NCI-H1930 (cell line): ENCODE data around the gene BIRC6.
"Not testable (repeated sequence)": the region's sequence is repeated elsewhere in the genome, so short reads cannot be mapped to it uniquely, and the experiment has no call there.

Source experiments
- DNase-seq, 2 experiments: peaks; one replicate each; lab custom pipeline; 2025; lab: John Stamatoyannopoulos, UW

BIRC6 gene

DNA sequence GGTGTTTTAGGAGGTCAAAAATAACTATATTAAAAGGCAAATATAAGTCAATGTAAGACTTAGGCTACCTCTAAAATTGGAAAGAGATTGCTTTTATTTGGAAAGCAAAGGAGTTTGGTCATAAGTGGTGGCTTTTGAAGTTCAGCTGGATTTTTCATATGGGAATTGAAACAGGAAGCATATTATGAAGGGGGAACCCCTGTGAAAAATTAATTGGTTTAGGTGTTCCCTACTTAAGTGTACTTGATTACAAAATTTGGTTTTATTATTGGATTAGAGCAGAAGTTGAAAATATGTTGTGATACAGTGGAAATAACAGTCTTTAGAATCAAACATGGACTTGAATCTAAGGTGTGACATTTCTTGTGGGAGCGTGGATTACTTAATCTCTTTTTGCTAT, 149.6 kb downstream of the BIRC6 start:
- no peak for DNase-seq

DNA sequence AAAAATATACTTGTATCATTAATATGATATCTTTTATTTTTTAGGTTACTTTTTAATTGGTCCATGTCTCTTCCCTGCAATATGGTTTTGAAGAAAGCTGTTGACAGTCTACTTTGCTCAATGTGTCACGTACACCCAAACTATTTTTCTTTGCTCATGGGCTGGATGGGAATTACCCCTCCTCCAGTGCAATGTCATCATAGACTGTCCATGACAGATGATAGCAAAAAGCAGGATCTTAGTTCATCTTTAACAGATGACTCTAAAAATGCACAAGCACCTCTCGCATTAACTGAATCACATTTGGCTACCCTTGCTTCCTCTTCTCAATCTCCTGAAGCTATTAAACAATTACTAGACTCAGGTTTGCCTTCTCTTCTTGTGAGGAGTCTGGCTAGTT, 158.1 kb downstream of the BIRC6 start:
- DNase-seq = no peak

DNA sequence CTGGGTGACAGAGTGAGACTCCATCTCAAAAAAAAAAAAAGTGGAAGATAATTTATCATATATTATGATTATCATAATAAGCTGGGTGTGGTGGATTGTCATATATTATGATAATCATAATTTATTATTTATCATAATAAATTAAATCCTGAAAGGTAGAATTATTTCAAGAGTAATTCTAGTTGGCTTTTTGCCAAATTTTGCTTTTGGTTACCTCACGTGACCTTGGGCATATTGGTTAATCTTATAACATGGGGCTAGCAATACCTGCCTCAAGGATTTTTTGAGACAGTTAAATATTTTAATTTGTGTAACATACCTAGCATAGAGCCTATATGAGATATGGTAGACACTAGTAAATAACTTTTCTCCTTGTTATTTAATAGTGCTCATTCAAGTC, 159.7 kb downstream of the BIRC6 start:
- DNase-seq = no peak

DNA sequence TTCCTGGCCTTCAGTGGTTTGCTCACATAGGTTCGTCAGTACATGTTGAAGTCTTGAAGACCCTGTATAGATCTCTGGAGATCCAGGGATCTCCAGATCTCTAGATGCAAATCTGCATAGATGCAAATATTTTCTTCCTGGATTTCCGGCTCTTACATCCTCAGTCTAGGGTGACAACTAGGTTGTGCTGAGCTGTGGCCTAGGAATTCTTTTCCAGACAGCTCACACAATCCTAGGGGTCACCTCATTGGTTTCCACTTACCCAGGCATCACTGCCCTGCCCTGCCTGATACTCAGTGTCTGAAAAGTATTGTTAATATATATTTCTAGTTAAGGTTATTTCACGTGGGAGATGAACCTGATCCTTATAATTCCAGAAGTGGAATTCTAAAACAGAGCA, 165.9 kb downstream of the BIRC6 start:
- no peak for DNase-seq

DNA sequence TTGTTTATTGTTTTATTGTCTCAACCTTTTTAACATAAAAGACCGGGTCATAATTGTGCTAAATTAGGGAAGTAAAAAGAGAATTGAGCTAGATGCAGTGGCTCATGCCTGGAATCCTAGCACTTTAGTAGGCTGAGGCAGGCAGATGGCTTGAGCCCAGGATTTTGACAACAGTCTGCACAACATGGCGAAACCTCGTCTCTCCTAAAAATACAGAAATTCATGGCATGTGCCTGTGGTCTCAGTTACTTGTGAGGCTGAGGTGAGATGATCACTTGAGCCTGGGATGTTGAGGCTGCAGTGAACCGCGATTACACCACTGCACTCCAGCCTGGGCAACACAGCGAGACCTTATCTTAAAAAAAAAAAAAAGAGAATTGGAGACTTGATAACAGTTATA, 166.9 kb downstream of the BIRC6 start:
- DNase-seq = no peak

DNA sequence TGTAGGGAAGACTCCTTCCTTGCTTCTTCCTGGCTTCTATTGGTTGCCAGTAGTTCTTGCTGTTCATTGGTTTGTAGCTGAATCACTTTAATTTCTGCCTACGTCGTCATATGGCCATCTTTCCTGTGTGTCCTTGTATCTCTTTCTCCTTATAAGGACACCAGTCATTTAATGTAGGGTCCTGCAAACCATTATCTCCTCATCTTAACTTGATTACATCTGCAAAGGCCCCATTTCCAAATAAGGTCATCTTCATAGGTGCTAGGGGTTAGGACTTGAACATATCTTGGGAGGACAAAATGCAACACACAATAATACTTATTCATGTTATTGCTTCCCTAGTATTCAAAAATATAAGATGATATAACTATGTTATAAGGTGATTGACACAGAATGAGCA, 175.5 kb downstream of the BIRC6 start:
- no peak for DNase-seq

DNA sequence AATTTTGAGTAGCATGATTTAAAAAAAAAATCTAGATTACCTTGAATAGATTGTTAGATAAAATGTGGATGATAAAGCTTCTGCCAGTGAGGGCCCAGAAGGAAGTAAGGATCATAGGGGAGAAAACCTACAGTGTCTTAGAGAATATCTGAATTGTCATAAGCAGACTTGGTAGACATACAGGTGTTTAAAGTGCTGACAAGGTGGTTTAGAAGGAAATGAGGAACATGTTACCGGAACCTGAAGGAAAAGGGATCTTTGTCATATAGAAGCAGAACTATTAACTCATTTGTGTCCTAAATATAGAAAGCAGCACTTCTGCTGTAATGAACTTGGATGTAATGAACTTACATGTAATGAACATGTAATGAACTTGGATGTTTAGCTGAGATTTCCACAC, 176.1 kb downstream of the BIRC6 start:
- DNase-seq = no peak

DNA sequence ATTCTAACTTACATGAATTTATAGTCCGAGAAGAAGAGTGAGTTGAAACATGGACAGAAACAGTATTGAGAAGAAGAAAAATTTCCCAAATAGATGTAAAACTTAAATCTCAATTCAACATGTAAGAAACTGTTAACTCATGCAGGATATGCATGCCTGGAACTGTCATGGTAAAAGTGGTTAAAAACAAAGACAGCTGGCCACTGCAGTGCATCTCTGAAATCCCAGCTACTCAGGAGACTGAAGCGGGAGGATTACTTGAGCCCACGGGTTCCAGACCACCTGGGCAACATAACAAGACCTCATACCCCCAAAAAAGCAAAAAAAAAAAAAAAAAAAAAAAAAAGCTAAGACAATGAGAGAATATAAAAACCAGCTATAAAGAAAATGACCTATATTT, 178.0 kb downstream of the BIRC6 start:
- no peak for DNase-seq

DNA sequence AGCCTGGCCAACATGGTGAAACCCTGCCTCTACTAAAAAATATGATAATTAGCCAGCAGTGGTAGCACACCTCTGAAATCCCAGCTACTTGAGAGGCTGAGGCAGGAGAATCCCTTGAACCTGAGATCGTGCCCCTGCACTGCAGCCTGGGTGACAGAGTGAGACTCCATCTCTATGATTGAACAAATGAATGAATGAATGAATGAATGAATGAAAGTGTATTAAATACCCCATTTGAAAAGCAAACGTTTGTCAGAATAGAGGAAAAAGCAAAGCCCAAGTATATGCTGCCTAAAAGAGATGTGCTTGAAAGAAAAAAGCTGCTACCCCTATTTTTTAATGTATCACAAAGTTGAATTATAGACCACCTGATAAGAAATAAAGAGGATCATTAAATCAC, 181.9 kb downstream of the BIRC6 start:
- DNase-seq = no peak

DNA sequence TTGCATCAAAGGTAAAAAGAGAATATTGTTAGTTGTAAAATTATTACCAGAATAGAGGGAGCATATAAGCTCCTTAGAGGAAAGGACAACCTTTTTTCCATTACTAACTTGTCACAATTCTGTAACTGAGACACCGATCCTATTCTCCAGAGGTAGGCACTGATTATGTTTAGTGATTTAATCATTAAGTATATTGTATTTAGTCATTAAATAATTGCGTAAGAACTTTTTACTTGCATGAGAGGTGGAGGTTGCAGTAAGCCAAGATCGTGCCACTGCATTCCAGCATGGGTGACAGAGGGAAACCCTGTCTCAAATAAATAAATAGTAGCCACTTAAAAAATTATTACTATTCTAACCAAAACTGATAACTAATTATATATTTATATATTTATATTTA, 195.7 kb downstream of the BIRC6 start:
- DNase-seq = not testable (repeated sequence)

DNA sequence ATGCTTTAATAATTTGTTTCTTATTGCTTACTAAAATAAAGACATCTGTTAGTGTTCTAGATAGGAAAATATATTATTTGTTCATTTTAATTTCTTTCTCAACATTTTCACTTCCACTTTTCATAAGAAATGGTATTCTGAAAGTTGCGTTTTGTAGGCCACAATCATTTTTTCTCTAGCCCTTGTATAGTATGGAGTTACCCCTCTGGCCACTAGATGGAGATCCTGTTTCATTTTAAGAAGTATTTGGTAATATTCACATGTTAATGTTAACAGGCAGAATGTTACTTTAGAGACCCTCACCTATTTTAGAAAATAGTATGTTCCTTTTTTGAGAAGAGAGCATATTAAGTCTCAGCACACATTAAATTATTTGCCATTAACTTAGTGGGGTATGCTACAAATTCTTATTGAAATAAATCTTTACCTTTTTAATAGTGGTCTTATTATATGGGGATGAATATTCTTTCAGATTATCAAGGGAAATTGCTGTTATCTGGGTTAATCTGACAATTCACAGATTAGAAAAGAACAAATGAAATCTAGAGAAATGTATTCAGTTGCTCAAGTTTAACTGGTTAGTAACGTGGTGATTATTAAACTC, 197.1 kb downstream of the BIRC6 start:
- DNase-seq = peak; percentile 1 to 18

DNA sequence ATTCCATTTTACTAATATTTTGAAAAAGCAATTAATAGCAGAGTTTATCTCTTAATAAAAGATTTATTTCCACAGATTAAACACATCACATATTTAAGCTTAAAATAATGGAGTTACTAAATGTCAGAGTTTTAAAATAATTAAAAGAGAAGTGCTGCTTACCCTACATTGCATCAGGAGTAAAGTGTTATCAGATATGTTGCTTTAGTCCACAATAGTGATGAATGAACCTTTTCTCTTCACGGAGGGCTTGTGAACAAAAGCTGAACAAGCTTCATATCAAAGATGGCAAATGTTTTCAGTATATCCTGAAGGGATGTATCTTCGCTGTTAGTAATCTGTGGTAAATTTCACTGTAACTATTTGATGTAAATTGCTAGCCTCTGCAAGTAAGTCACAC, 201.7 kb downstream of the BIRC6 start:
- DNase-seq = peak in 1 of 2 experiments; percentile 66

DNA sequence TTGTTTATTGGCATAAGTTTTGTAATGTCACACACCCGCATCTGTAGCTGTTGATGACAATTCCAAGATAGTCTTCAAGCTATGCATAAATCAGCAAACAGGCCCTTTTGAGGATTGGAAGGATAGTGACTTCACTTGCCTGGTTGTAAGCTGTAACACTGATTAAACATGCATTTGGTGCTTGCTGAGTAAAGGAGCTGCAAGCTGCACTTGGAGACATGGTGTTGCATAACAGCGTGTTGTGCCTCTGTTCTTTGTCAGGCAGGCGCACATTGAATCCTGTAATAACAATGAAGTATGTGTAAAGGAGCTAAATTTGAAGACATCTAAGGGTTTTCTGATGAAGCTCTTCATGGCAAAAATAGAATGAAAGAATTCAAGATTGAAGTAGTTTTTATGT, 202.3 kb downstream of the BIRC6 start:
- peak in 1 of 2 experiments; percentile 23 for DNase-seq

DNA sequence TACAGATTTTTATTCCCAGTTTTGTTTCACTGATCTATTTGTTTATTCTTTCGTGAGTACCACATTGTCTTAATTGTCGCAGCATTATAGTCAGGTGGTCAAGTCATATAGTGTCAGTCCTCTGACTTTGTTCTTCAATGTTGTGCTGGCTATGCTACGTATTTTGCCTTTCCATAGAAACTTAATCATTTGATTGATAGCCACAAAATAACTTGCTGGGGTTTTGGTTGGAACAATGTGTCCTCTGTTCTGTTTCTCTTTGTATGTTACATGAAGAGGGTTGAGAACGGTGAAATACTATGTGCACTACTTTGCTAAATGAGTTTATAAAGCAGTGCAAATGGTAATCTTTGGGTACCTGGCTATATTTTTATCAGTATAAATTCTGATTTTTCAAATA, 206.1 kb downstream of the BIRC6 start:
- no peak for DNase-seq

DNA sequence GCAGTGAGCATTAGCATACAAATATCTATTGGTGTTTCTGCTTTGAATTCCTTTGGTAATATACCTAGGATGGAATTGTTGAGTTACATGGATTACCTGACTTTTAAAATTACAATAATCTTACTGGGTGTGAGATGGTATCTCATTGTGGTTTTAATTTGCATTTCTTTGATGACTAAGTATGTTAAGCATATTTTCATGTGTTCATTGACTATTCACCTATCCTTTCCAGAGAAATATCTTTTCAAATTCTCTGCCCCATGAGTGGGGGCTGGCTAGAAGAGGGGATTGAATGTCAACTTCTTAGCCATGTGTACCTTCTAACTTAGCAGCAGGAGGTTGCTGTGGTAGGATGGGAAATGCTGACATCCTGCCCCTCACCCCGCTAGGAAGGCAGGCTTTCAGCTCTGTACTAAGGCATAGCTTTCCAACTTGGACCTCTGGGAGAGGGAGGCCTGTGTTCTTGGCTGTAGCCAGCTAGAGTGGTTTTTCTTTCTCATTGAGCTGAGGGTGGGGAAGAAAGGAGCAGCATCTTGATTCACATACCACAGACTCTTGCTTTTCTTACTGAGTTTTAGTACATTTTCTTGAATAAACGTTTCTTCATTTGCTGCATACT, 207.7 kb downstream of the BIRC6 start:
- no peak for DNase-seq

DNA sequence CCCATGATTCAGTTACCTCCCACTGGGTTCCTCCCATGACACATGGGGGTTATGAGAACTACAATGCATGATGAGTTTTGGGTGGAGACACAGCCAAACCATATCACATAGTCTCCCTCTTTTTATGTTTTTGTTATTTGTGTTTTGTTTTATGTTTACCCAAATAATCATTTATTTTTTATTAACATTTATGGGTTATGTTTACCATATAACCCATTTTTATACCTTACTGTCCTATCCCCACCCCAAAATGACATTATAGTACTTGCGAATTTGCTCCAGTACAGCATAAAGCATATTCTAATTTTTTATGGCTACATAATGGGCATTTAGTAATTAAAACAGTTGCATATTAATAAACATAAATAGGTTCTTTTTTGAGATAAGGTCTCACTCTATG, 209.1 kb downstream of the BIRC6 start:
- DNase-seq = no peak

DNA sequence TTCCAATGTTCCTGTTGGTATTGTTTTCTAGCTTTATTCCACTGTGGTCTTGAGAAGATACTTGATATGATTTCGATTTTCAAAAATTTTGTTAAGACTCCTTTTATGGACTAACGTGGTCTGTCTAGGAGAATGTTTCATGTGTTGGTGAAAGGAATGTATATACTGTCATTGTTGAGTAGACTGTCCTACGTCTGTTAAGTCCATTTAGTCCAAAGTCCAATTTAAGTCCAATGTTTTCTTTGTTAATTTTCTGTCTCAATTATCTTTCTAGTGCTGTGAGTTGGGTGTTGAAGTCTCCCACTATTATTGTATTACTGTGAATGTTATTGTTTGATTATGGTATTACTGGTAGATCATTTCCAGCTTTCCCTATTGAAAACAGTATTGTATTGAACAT, 215.2 kb downstream of the BIRC6 start:
- no peak for DNase-seq

DNA sequence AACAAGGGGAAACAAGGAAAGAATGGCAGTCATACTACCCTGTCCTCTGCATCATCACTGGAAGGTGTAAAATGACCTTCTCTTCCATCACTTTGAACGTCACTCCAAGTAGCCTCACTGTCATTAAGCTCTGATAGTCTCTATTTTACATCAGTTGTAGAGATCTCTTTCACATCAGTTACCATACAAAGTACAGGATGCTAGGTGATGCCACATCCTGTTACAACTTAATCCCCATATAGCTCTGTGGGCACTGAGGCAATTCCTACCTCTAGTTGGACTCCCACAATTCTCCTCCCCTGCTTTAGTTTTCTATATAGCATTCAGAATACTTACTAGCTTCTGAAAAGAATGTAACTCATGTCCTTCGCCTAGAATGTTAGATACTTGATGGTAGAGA, 215.9 kb downstream of the BIRC6 start:
- no peak for DNase-seq

DNA sequence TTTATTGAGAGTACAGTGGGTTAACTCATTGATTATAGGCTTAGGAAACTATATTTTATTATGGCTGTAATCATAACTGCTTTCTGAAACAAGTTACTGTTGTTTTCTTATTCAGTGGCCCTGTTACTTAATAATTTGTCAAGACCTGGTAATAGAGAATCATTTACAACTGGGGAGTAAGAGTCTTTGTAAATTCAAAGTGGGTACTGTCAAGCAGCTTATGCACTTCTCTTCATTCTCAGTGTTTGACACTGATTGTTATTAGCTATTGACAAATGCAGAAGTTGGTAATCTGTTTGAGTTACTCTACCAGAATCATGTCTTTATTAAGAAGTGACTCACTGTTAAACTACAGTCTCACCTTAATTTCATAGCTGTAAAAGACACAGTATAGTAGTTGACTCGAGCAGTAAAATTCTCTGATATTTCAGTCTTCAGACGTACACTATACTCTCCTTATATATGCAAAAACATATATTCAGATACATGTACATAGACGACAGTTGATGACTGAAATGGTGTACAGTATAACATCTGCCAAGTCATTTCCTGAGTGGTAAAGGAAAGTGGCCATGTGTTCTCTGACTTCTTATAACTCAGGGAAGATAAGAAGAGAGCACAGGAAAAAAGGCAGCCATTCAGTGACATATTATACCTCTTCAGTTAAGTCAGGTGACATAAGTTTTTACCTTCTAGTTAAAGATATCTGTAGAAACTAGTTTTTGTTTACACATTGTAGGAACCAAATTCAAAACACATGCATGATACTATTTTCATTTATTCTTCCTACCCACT, 235.0 kb downstream of the BIRC6 start:
- DNase-seq = no peak

DNA sequence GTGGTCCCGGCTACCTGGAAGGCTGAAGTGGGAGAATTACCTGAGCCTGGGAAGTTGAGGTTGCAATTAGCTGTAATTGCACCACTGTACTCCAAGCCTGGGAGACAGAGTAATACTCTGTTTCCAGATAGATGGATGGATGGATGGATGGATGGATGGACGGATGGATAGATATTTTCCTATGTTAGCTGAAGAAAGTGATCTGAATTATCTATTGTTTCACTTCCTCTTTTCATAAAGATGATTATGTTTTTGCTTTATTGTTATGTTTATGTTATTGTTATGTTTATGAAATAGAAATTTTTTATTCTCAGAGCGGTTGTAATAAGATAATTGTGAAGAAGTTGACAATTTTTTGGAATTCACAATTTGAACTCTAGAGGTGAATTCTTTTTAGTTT, 237.8 kb downstream of the BIRC6 start:
- no peak for DNase-seq

DNA sequence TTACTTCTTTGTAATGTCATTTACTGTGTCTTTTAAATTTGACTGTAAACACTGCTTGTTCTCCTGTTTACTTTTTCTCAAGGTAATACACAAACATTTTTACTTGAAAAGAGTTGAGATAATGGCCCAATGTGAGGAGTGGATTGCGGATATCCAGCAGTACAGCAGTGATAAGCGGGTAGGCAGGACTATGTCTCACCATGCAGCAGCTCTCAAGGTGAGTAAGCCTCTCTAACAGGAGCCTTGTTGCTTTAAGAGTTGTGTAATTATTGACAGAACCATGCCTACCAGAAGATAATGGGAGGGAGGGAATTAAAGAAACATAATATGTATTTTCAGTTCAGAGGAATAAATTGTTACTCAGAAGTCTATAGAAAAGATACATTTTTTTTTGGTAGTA, 254.5 kb downstream of the BIRC6 start:
- DNase-seq = no peak

DNA sequence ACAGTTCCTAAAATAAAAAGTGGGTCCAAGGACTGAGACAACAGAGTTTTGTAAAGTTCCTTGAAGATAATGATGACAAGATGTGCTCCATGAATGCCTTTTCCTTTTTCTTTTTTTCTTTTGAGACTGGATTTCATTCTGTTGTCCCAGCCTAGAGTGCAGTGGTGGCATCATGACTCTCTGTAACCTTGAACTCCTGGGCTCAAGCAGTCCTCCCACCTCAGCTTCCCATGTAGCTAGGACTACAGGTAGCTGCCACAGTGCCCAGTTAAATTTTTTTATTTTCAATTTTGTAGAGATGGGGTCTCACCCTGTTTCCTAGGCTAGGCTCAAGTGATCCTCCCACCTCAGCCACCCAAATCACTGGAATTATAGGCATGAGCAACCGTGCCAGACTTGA, 254.9 kb downstream of the BIRC6 start:
- DNase-seq = no peak

DNA sequence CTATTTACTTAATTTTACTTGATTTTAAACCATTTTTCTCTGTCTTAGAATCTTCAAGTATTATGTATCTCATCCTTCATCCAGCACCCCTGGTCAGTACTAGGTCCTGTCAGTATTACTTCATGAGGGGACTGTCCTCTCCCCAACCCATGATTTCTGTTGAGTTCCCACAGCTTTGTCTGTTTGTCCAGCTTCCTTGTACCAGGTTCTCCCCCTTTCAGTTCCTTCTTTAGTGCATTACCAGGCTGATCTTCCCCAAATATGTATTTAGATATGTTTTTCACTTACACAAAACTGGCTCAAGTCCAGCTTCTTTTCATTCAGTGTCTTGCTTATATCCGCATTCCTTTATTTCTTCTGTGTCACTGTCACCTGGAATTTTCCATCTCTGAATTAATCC, 257.3 kb downstream of the BIRC6 start:
- DNase-seq = no peak
